ENCODE measurements around the gene PPP2R2D.

- TF ChIP-seq CTCF (IDR thresholded peaks at IDR 0.05) (no peak), ZNF425 (CRISPR knock-in tag; conservative IDR thresholded peaks at IDR 0.05) (no peak), ATF6 (CRISPR knock-in tag; IDR thresholded peaks at IDR 0.05) (no peak), USF2 (CRISPR knock-in tag; IDR thresholded peaks at IDR 0.05) (no peak), IRF2 (CRISPR knock-in tag; IDR thresholded peaks at IDR 0.05; ENCODE audit: borderline replicate concordance, low read depth) (no peak), HMGXB4 (CRISPR knock-in tag; IDR thresholded peaks at IDR 0.05) (no peak), SP1 (CRISPR knock-in tag; conservative IDR thresholded peaks at IDR 0.05) (no peak), FOXK1 (CRISPR knock-in tag; IDR thresholded peaks at IDR 0.05) (no peak), SMAD3 (CRISPR knock-in tag; IDR thresholded peaks at IDR 0.05; ENCODE audit: borderline replicate concordance) (no peak)
These were observed 37.0 kb downstream of the PPP2R2D start for GRCh38 chr10:131937836-131938235.

Data from WTC11 (cell line).